IPS DF 4.7 (cell line): Measurements from ENCODE around the gene SREK1IP1.

Source experiments
- DNase-seq: peaks from one replicate; pipeline ENCODE4 v3.0.0-alpha.2; 2013; ENCODE audit warnings: low spot score; ENCODE audit errors: extremely low read depth

SREK1IP1 gene

GRCh38 chr5:64768358-64769312 lies at the start of gene SREK1IP1, which contains the start of gene CWC27:
SREK1IP1 (minus strand) TSS chr5:64768691; CDS start chr5:64768517, 174 bp downstream.
CWC27 (plus strand) TSS chr5:64768930; CDS start chr5:64769147, 217 bp downstream.
- peak; percentile 74 for DNase-seq

- DNase-seq = no peak
Observed at GRCh38 chr5:64818245-64818644, 49.8 kb upstream of the SREK1IP1 start.

- no peak for DNase-seq
Observed at GRCh38 chr5:64814073-64814472, 45.6 kb upstream of the SREK1IP1 start.

GRCh38 chr5:64811050-64811640 lies 42.7 kb upstream of the SREK1IP1 start:
- peak; percentile 14 for DNase-seq

GRCh38 chr5:64807520-64807919 lies 39.0 kb upstream of the SREK1IP1 start:
- DNase-seq = no peak

- no peak for DNase-seq
Observed at GRCh38 chr5:64806537-64806936, 38.0 kb upstream of the SREK1IP1 start.

GRCh38 chr5:64800926-64801325 lies 32.4 kb upstream of the SREK1IP1 start:
- DNase-seq = no peak

- no peak for DNase-seq
Observed at GRCh38 chr5:64796301-64796700, 27.8 kb upstream of the SREK1IP1 start.

- no peak for DNase-seq
Observed at GRCh38 chr5:64794053-64794770, 25.7 kb upstream of the SREK1IP1 start.

GRCh38 chr5:64792469-64792868 lies 24.0 kb upstream of the SREK1IP1 start:
- DNase-seq = no peak

GRCh38 chr5:64790210-64790609 lies 21.7 kb upstream of the SREK1IP1 start:
- no peak for DNase-seq

GRCh38 chr5:64789457-64789856 lies 21.0 kb upstream of the SREK1IP1 start:
- no peak for DNase-seq

GRCh38 chr5:64788156-64788555 lies 19.7 kb upstream of the SREK1IP1 start:
- DNase-seq = no peak

- DNase-seq = no peak
Observed at GRCh38 chr5:64786372-64786771, 17.9 kb upstream of the SREK1IP1 start.

- no peak for DNase-seq
Observed at GRCh38 chr5:64784451-64785025, 16.0 kb upstream of the SREK1IP1 start.

GRCh38 chr5:64775291-64775690 lies 6.8 kb upstream of the SREK1IP1 start:
- no peak for DNase-seq

- DNase-seq = no peak
Observed at GRCh38 chr5:64773533-64773932, 5.0 kb upstream of the SREK1IP1 start.

- DNase-seq = no peak
Observed at GRCh38 chr5:64771736-64772135, 3.2 kb upstream of the SREK1IP1 start.

GRCh38 chr5:64769855-64770254 lies 1.4 kb upstream of the SREK1IP1 start:
- DNase-seq = no peak

- no peak for DNase-seq
Observed at GRCh38 chr5:64767959-64768357, 533 bp downstream of the SREK1IP1 start.

- no peak for DNase-seq
Observed at GRCh38 chr5:64766941-64767340, 1.6 kb downstream of the SREK1IP1 start.
